ENCODE results near the gene PRKN.
"Not testable (repeated sequence)": the region's sequence is repeated elsewhere in the genome, so short reads cannot be mapped to it uniquely, and the experiment has no call there.

Gene PRKN

GRCh38 chr6:161903584-161904212 is 823.9 kb downstream of the PRKN start:
- DNase-seq (ENCODE audit: low spot score) = no peak

GRCh38 chr6:161901740-161902426 is 825.7 kb downstream of the PRKN start:
- no peak for DNase-seq (ENCODE audit: low spot score)

GRCh38 chr6:161894436-161894835 is 833.1 kb downstream of the PRKN start:
- DNase-seq (ENCODE audit: low spot score) = no peak

- DNase-seq (ENCODE audit: low spot score) = no peak
These were observed 836.0 kb downstream of the PRKN start for GRCh38 chr6:161891542-161891941.

- DNase-seq (ENCODE audit: low spot score) = no peak
These were observed 836.7 kb downstream of the PRKN start for GRCh38 chr6:161890832-161891297.

GRCh38 chr6:161890133-161890831 is 837.3 kb downstream of the PRKN start:
- no peak for DNase-seq (ENCODE audit: low spot score)

GRCh38 chr6:161889324-161889723 is 838.2 kb downstream of the PRKN start:
- DNase-seq (ENCODE audit: low spot score) = no peak

- DNase-seq (ENCODE audit: low spot score) = not testable (repeated sequence)
These were observed 841.0 kb downstream of the PRKN start for GRCh38 chr6:161886545-161886944.

GRCh38 chr6:161884782-161885181 is 842.8 kb downstream of the PRKN start:
- DNase-seq (ENCODE audit: low spot score) = no peak

GRCh38 chr6:161882196-161882765 is 845.3 kb downstream of the PRKN start:
- DNase-seq (ENCODE audit: low spot score) = no peak

- DNase-seq (ENCODE audit: low spot score) = no peak
These were observed 847.5 kb downstream of the PRKN start for GRCh38 chr6:161880056-161880455.

- no peak for DNase-seq (ENCODE audit: low spot score)
These were observed 851.3 kb downstream of the PRKN start for GRCh38 chr6:161876231-161876630.

- DNase-seq (ENCODE audit: low spot score) = no peak
These were observed 857.2 kb downstream of the PRKN start for GRCh38 chr6:161870236-161870901.

- DNase-seq (ENCODE audit: low spot score) = no peak
These were observed 858.1 kb downstream of the PRKN start for GRCh38 chr6:161869491-161869890.

- DNase-seq (ENCODE audit: low spot score) = no peak
These were observed 861.0 kb downstream of the PRKN start for GRCh38 chr6:161866570-161866969.

- DNase-seq (ENCODE audit: low spot score) = not testable (repeated sequence)
These were observed 866.5 kb downstream of the PRKN start for GRCh38 chr6:161861061-161861460.

- no peak for DNase-seq (ENCODE audit: low spot score)
These were observed 873.9 kb downstream of the PRKN start for GRCh38 chr6:161853657-161854056.

- DNase-seq (ENCODE audit: low spot score) = not testable (repeated sequence)
These were observed 876.1 kb downstream of the PRKN start for GRCh38 chr6:161851486-161851885.

- DNase-seq (ENCODE audit: low spot score) = no peak
These were observed 877.0 kb downstream of the PRKN start for GRCh38 chr6:161850562-161850961.

- DNase-seq (ENCODE audit: low spot score) = no peak
These were observed 879.9 kb downstream of the PRKN start for GRCh38 chr6:161847628-161848027.

GRCh38 chr6:161844804-161845203 is 882.8 kb downstream of the PRKN start:
- no peak for DNase-seq (ENCODE audit: low spot score)

GRCh38 chr6:161843066-161843465 is 884.5 kb downstream of the PRKN start:
- no peak for DNase-seq (ENCODE audit: low spot score)
